Colonic mucosa (tissue), 4 donors: ENCODE measurements around the gene KCND3. TPM values are rescaled to one million over a fixed set of nuclear protein-coding genes. Genes with fewer than 3 reads are reported as not detected.

Source experiments
- DNase-seq: peaks from one replicate; pipeline ENCODE4 v3.0.0-alpha.2; 2020
- H3K27ac ChIP-seq: fragments of 200-600 bp; one replicate; pipeline ENCODE4 v1.8.0; 2021
- H3K27me3 ChIP-seq: fragments of 200-600 bp; one replicate; pipeline ENCODE4 v1.8.0; 2021
- H3K36me3 ChIP-seq: fragments of 200-600 bp; one replicate; pipeline ENCODE4 v1.8.0; 2021
- H3K4me1 ChIP-seq: fragments of 200-600 bp; one replicate; pipeline ENCODE4 v1.8.0; 2021; ENCODE audit warnings: mild to moderate bottlenecking
- H3K4me3 ChIP-seq: fragments of 200-600 bp; one replicate; pipeline ENCODE4 v1.8.0; 2021
- H3K9ac ChIP-seq, 2 donors: one replicate each; pipeline ENCODE4 v1.7.0; 2013; ENCODE audit warnings: control low read depth in 2 of 2, low read depth in 2 of 2, low read length in 2 of 2
- H3K9me3 ChIP-seq: fragments of 200-600 bp; one replicate; pipeline ENCODE4 v1.8.0; 2021
- intact Hi-C: fragments of 100-400 bp; cut with DNase I; formaldehyde crosslinking; loops from one replicate; pipeline ENCODE4 v1.14.1; 2022
- total RNA-seq, 2 donors: library from RNA; stranded (reverse); fragmentation: NEBNext Ultra II Directional in 1 of 2; extraction: Animal tissue kit (Norgen Biotek cat#: 25700) in 1 of 2; gene quantifications; one replicate each; pipeline ENCODE4 v1.2.1, GENCODE V29; 2021
- TF ChIP-seq, protein P1 (sequence below): fragments of 200-600 bp; IDR thresholded peaks from one replicate; pipeline ENCODE4 v1.8.0; 2022; ENCODE audit warnings: antibody characterized with exemption, mild to moderate bottlenecking
- donor health status: healthy.
- donor health status: DM: no; HTN: no; CAD: no.
- donor health status: DM: no; HTN: no; CAD: no.

The KCND3 gene
- total RNA-seq, 2 donors from 2014 or later = 0.94 to 3.5 TPM

DNA sequence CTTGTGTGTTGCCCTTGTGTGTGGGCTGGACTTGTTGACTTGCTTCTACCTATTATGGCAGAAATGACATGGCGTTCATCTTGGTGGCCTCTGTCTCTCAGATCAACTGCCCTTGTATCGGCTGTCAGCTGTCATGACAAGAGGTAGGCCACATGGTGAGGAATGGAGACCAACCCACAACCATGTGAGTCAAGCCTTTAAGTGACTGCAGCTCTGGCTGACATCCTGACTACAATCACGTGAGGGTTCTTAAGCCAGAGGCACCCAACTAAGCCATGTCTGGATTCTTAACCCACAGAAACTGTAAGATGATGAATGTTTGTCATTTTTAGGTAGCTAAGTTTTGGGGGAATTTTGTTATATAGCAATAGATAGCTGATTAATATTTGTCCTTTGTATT lies 82.1 kb downstream of the KCND3 start:
- H3K27me3 ChIP-seq = no peaks in the 10 kb centered on the region
- no peaks in the 10 kb centered on the region for H3K9me3 ChIP-seq
- no peaks in the 10 kb centered on the region for H3K36me3 ChIP-seq
- H3K4me3 ChIP-seq = no peak overlapping the region
- H3K4me1 ChIP-seq = no peaks in the 10 kb centered on the region
- intact Hi-C loops = no loop called here
- no peak overlapping the region for H3K27ac ChIP-seq
- DNase-seq = no peak
- H3K9ac ChIP-seq = no peak overlapping the region
- TF ChIP-seq, protein P1, sequence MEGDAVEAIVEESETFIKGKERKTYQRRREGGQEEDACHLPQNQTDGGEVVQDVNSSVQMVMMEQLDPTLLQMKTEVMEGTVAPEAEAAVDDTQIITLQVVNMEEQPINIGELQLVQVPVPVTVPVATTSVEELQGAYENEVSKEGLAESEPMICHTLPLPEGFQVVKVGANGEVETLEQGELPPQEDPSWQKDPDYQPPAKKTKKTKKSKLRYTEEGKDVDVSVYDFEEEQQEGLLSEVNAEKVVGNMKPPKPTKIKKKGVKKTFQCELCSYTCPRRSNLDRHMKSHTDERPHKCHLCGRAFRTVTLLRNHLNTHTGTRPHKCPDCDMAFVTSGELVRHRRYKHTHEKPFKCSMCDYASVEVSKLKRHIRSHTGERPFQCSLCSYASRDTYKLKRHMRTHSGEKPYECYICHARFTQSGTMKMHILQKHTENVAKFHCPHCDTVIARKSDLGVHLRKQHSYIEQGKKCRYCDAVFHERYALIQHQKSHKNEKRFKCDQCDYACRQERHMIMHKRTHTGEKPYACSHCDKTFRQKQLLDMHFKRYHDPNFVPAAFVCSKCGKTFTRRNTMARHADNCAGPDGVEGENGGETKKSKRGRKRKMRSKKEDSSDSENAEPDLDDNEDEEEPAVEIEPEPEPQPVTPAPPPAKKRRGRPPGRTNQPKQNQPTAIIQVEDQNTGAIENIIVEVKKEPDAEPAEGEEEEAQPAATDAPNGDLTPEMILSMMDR = no peak

DNA sequence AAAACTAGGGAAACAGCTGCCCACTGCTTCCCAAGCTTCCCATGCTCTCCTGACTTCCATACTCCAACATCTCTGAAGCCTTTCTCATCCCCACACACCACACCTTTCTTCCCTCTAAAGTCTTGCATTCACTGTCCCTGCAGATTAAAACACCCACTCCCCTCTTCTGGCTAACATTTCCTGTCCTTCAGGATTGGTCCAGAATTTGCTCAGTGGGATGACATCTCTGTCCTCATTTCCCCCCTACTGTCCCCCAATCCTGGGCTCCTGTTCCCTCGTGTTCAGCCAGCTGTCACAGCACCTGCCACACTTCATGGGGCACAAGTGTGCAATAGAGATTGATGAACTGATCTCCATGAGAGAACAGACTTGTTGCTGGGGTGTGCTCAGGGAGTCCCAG lies 82.7 kb downstream of the KCND3 start:
- H3K4me1 ChIP-seq = no peaks in the 10 kb centered on the region

DNA sequence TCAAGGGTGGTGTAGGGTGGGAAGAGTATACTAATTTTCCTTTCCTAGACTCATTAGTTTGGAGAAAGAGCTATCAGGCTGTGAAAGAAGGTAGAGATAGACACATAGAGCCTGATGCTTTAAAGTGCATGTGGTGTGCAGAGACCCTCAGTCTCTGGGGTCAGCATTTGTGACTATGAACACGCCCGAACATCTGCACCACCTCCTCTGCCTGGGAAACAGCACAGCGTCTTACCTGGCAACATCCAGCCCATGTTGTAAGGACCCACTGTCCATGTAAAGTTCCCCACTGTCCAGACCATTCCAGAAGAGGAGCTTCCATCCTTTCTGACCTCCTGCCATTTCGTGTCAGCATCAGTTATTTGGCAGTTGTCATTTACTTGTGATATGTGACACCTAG lies 83.4 kb downstream of the KCND3 start:
- no peak overlapping the region for H3K9ac ChIP-seq
- DNase-seq = no peak
- no peak overlapping the region for H3K4me3 ChIP-seq
- no peaks in the 10 kb centered on the region for H3K9me3 ChIP-seq
- intact Hi-C loops = no loop called here
- H3K27ac ChIP-seq = no peak overlapping the region
- no peaks in the 10 kb centered on the region for H3K4me1 ChIP-seq
- no peaks in the 10 kb centered on the region for H3K27me3 ChIP-seq
- TF ChIP-seq, protein P1 = no peak
- no peaks in the 10 kb centered on the region for H3K36me3 ChIP-seq

More for the DNA sequence above, 82.7 kb downstream of the KCND3 start:
- TF ChIP-seq, protein P1 = no peak
- H3K36me3 ChIP-seq = no peaks in the 10 kb centered on the region
- H3K4me3 ChIP-seq = no peak overlapping the region
- no peaks in the 10 kb centered on the region for H3K9me3 ChIP-seq
- no peak for DNase-seq
- intact Hi-C loops = no loop called here
- no peak overlapping the region for H3K27ac ChIP-seq
- H3K27me3 ChIP-seq = no peaks in the 10 kb centered on the region
- no peak overlapping the region for H3K9ac ChIP-seq

DNA sequence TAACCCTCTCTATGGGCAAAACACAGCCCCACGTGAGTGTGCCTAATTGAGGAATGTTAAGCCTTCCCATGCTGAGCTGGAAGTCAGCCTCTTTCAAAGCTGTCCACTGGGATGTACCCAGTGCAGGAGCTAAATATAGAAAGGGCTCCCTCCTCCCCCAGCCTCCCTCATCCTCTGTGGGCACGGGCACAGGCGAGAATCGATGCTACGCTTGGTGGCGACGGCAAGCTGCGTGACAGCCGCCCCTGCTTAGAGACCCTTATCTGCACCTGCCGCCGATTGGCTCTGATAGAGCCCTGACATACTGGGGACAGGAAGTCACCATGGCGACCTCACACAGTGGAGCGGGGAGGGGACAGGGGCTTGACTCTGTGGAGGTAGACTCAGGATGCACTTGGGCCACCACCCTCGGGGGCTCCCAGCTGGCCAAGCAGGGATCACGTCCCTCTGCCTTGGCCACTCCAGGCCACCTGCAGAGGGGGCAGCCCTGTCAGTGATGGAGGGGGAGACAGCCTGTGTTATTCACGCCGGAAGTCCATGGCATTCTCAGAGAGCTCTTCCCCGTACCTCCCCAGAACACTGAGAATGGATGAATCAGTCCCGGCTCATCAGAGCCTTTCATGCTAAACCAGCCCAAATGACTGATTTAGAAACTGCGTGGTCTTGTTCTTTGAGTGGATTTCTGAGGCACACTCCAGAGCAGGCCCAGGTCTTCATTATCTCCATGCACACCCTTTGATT lies 84.8 kb downstream of the KCND3 start:
- DNase-seq = no peak
- intact Hi-C loops = no loop called here

DNA sequence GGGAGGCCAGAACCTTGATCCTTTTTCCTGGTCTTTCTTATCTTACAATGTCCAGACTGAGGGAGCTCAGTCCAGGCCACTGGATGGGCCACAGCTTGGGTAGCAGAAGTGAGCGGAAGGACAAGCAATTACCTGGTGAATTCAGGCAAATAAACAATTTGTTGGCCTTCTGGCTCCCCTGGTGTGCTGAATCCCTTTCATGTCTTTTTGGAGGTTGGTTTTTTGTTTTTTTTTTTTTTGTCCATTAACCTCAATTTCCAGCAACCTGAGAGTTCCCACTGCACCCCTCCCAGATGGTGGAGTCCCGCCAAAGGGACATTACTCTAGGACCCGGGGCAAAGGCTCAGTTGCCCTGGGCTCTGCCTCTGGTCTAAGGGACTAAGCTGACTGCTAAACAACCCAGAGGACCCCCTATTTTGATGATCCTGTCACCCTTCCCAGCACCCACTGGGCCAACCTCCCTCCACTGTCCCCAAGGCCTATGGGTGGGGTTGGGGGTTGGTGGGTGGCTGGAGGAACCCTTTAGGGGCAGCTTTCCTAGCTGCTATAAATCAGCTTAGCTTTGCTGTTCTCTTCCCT lies 85.5 kb downstream of the KCND3 start:
- Histone ChIP-seq H3K4me1 (no peaks in the 10 kb centered on the region), H3K9me3 (no peaks in the 10 kb centered on the region), H3K27ac (no peak overlapping the region), H3K4me3 (no peak overlapping the region), H3K9ac (no peak overlapping the region), H3K36me3 (no peaks in the 10 kb centered on the region), H3K27me3 (no peaks in the 10 kb centered on the region)
- TF ChIP-seq, protein P1 = no peak
- intact Hi-C loops = no loop called here
- DNase-seq = no peak

More for the DNA sequence above, 84.8 kb downstream of the KCND3 start:
- TF ChIP-seq, protein P1 = no peak
- Histone ChIP-seq H3K9ac (no peak overlapping the region), H3K27me3 (no peaks in the 10 kb centered on the region), H3K27ac (no peak overlapping the region), H3K36me3 (no peaks in the 10 kb centered on the region), H3K4me1 (no peaks in the 10 kb centered on the region), H3K9me3 (no peaks in the 10 kb centered on the region), H3K4me3 (no peak overlapping the region)
